A549 (cell line): ENCODE results near the gene SHC4. TPM values are rescaled to one million over a fixed set of nuclear protein-coding genes. Genes with fewer than 3 reads are reported as not detected.

Source experiments
- ATAC-seq, 2 experiments: fragments of 200-7000 bp in 1 of 2; fragments of >200 bp in 1 of 2; cut with Nextera tagmentation in 1 of 2; cut with Tn5 transposase in 1 of 2; 3 replicates each; pipeline versions ENCODE4 v1.8.0 to v1.9.1; 2018 to 2020; ENCODE audit warnings: mild to moderate bottlenecking in 1 of 2, moderate library complexity in 1 of 2
- CTCF ChIA-PET: fragments of 300-600 bp; sonication (Branson Sonifier 250); formaldehyde crosslinking; extraction: SDS; loops from one replicate; lab custom pipeline; 2021; ENCODE audit warnings: antibody characterized with exemption, inconsistent platforms; lab: Yijun Ruan, JAX
- POLR2A ChIA-PET: fragments of 350-600 bp; formaldehyde crosslinking; extraction: SDS; loops from one replicate; lab custom pipeline; 2021; ENCODE audit warnings: antibody characterized with exemption, inconsistent platforms; lab: Yijun Ruan, JAX
- DNase-seq, 2 experiments: peaks; one replicate each; pipeline versions ENCODE4 v3.0.0 to v3.0.0-alpha.2; 2011 to 2016; ENCODE audit warnings: low read depth in 1 of 2, low spot score in 1 of 2
- FAIRE-seq: peaks from 2 replicates; lab custom pipeline; 2011; peaks lifted over from hg19 to GRCh38; lab: Jason Lieb, UNC
- H3K27ac ChIP-seq, 2 experiments: fragments of >200 bp; sonication (Bioruptor Twin); formaldehyde crosslinking; 3 replicates each; pipeline ENCODE4 v1.5.1; 2016 to 2017
- H3K4me1 ChIP-seq: fragments of >200 bp; sonication (Bioruptor Twin); formaldehyde crosslinking; 3 replicates; pipeline ENCODE4 v1.6.1; 2016
- H3K4me2 ChIP-seq: fragments of >200 bp; sonication (Bioruptor Twin); formaldehyde crosslinking; 3 replicates; pipeline ENCODE4 v1.6.1; 2016
- H3K4me3 ChIP-seq: fragments of >200 bp; sonication (Bioruptor Twin); formaldehyde crosslinking; 3 replicates; pipeline ENCODE4 v1.5.1; 2016
- H3K9me3 ChIP-seq: fragments of >200 bp; sonication (Bioruptor Twin); formaldehyde crosslinking; 3 replicates; pipeline ENCODE4 v1.6.1; 2016
- BCL3 ChIP-seq: fragments of >200 bp; sonication (Bioruptor Twin); formaldehyde crosslinking; IDR thresholded peaks from 3 replicates; pipeline ENCODE4 v1.6.1; 2016
- CHD4 ChIP-seq: fragments of 200-600 bp; sonication (generic); IDR thresholded peaks from 2 replicates; pipeline ENCODE4 v1.6.1; 2016; ENCODE audit warnings: antibody characterized with exemption, mild to moderate bottlenecking, borderline replicate concordance
- E2F6 ChIP-seq: IDR thresholded peaks from 2 replicates; pipeline ENCODE4 v1.6.1; 2012; ENCODE audit warnings: low read depth, borderline replicate concordance
- EHMT2 ChIP-seq: fragments of 200-600 bp; sonication (generic); IDR thresholded peaks from 2 replicates; pipeline ENCODE4 v1.6.1; 2016; ENCODE audit warnings: antibody characterized with exemption, low read depth, mild to moderate bottlenecking, moderate library complexity
- EP300 ChIP-seq, 2 experiments: fragments of >200 bp; sonication (Bioruptor Twin); formaldehyde crosslinking; IDR thresholded peaks; 2 replicates in 1 of 2; 3 replicates in 1 of 2; pipeline ENCODE4 v1.6.1; 2016 to 2017
- FOSB ChIP-seq: fragments of 250-450 bp; sonication (Bioruptor Pico); IDR thresholded peaks from 2 replicates; pipeline ENCODE4 v1.5.0; 2020; ENCODE audit warnings: mild to moderate bottlenecking, moderate library complexity
- FOSL2 ChIP-seq, 2 experiments: fragments of 450-650 bp in 1 of 2; fragments of >200 bp in 1 of 2; sonication (Bioruptor Twin) in 1 of 2; formaldehyde crosslinking; IDR thresholded peaks; 2 replicates each; pipeline versions ENCODE4 v1.5.0 to v1.6.1; 2016 to 2020; ENCODE audit warnings: mild to moderate bottlenecking in 1 of 2, moderate library complexity in 1 of 2
- FOXS1 ChIP-seq: fragments of 250-450 bp; sonication (Bioruptor Pico); IDR thresholded peaks from 2 replicates; pipeline ENCODE4 v1.5.0; 2020; ENCODE audit warnings: mild to moderate bottlenecking, moderate library complexity
- GATA3 ChIP-seq: IDR thresholded peaks from 2 replicates; pipeline ENCODE4 v1.6.1; 2012; ENCODE audit warnings: borderline replicate concordance
- HDAC2 ChIP-seq: fragments of 200-600 bp; sonication (generic); IDR thresholded peaks from 2 replicates; pipeline ENCODE4 v1.6.1; 2016
- HEYL ChIP-seq: fragments of 250-450 bp; sonication (Bioruptor Pico); IDR thresholded peaks from 2 replicates; pipeline ENCODE4 v1.8.0; 2021; ENCODE audit warnings: mild to moderate bottlenecking, moderate library complexity
- HOXB13 ChIP-seq: fragments of 250-450 bp; sonication (Bioruptor Pico); IDR thresholded peaks from 2 replicates; pipeline ENCODE4 v1.5.0; 2020; ENCODE audit warnings: low read depth, mild to moderate bottlenecking, moderate library complexity
- JUN ChIP-seq, 2 experiments: fragments of >200 bp; sonication (Bioruptor Twin); formaldehyde crosslinking; IDR thresholded peaks; 2 replicates in 1 of 2; 3 replicates in 1 of 2; pipeline ENCODE4 v1.6.1; 2016 to 2017
- JUNB ChIP-seq: fragments of >200 bp; sonication (Bioruptor Twin); formaldehyde crosslinking; IDR thresholded peaks from 2 replicates; pipeline ENCODE4 v1.6.1; 2016
- MAZ ChIP-seq: fragments of 150-350 bp; IDR thresholded peaks from 2 replicates; pipeline ENCODE4 v1.6.1; 2014; ENCODE audit warnings: antibody characterized with exemption, low read depth, low read length, borderline replicate concordance
- MYC ChIP-seq: IDR thresholded peaks from 2 replicates; pipeline ENCODE4 v1.6.1; 2012; ENCODE audit warnings: mild to moderate bottlenecking, inconsistent platforms, low read length, improper control_type of control experiment, borderline replicate concordance
- NR3C1 ChIP-seq: fragments of >200 bp; sonication (Bioruptor Twin); formaldehyde crosslinking; IDR thresholded peaks from 3 replicates; pipeline ENCODE4 v1.6.1; 2017
- POLR2A ChIP-seq: IDR thresholded peaks from 2 replicates; pipeline ENCODE4 v1.6.1; 2012; ENCODE audit warnings: mild to moderate bottlenecking, low read length
- TFCP2L1 ChIP-seq: fragments of 250-450 bp; sonication (Bioruptor Pico); IDR thresholded peaks from 2 replicates; pipeline ENCODE4 v1.5.0; 2021; ENCODE audit warnings: mild to moderate bottlenecking
- TP53 ChIP-seq: fragments of 250-450 bp; sonication (Bioruptor Pico); IDR thresholded peaks from 2 replicates; pipeline ENCODE4 v1.5.0; 2021; ENCODE audit warnings: mild to moderate bottlenecking, moderate library complexity
- USF2 ChIP-seq: fragments of 450-650 bp; IDR thresholded peaks from 2 replicates; pipeline ENCODE4 v1.6.1; 2014; ENCODE audit warnings: antibody characterized with exemption
- ZFP36 ChIP-seq: fragments of 450-650 bp; IDR thresholded peaks from 2 replicates; pipeline ENCODE4 v1.6.1; 2014; ENCODE audit warnings: borderline replicate concordance; ENCODE audit not compliant: partially characterized antibody
- ZSCAN20 ChIP-seq: fragments of 250-450 bp; sonication (Bioruptor Pico); IDR thresholded peaks from 2 replicates; pipeline ENCODE4 v1.8.0; 2022; ENCODE audit warnings: mild to moderate bottlenecking, moderate library complexity
- WGBS: methylation state at CpG from one replicate; pipeline ENCODE4 v1.1.6; 2017; ENCODE audit errors: missing lambda C conversion rate; 5-methylcytosine and 5-hydroxymethylcytosine counted together
- polyA plus RNA-seq, 4 experiments: library from polyadenylated mRNA; depleted of rRNA in 3 of 4; stranded (reverse); fragments of >200 nt; fragmentation: RNase III in 1 of 4; extraction: RNeasy Plus Mini Kit Qiagen cat#74134 plus additional on column Dnase treatment in 1 of 4; gene quantifications; 2 replicates in 3 of 4; 3 replicates in 1 of 4; pipeline ENCODE4 v1.2.3, GENCODE V29; 2011 to 2017
- TF ChIP-seq, protein P1 (sequence below): fragments of >200 bp; sonication (Bioruptor Twin); formaldehyde crosslinking; IDR thresholded peaks from 2 replicates; pipeline ENCODE4 v1.6.1; 2016

Gene SHC4
- polyA plus RNA-seq, 2 of the 4 experiments (the other 2 are of a cell fraction): 0.08 to 0.16 TPM

GRCh38 chr15:48941904-48942303 is 21.8 kb downstream of the SHC4 start:
- ATAC-seq (no peak), DNase-seq (no peak), FAIRE-seq (no peak)
- no peak overlapping the region for H3K27ac ChIP-seq
- ChIA-PET POLR2A (no interaction called here), CTCF (no interaction called here)
- H3K4me1 ChIP-seq: peaks cover 34% of the 10 kb centered on the region
- WGBS: 48% methylated on average over 5 of the region's 5 CpGs
- H3K4me2 ChIP-seq: no peak overlapping the region
- TF ChIP-seq EHMT2 (no peak), ZSCAN20 (no peak), FOSB (CRISPR knock-in tag) (no peak), NR3C1 (no peak), ZFP36 (no peak), TFCP2L1 (CRISPR knock-in tag) (no peak), BCL3 (no peak), FOXS1 (CRISPR knock-in tag) (no peak), EP300 (IDR thresholded peaks at IDR 0.05) (no peak), TP53 (CRISPR knock-in tag) (no peak), E2F6 (no peak), CHD4 (no peak), MYC (no peak), POLR2A (no peak), HDAC2 (no peak), JUN (IDR thresholded peaks at IDR 0.05) (no peak), USF2 (no peak), MAZ (no peak), HEYL (CRISPR knock-in tag) (no peak), HOXB13 (CRISPR knock-in tag) (no peak)
- no peaks in the 10 kb centered on the region for H3K9me3 ChIP-seq
- H3K4me3 ChIP-seq: no peak overlapping the region

- peak overlapping the region in 1 of 2 experiments; percentile 61; a peak in 2 of 6 replicates for H3K27ac ChIP-seq
- POLR2A ChIA-PET: no interaction called here
- DNase-seq: peak in 1 of 2 experiments; percentile 53
These were observed 23.2 kb downstream of the SHC4 start for GRCh38 chr15:48940508-48940907.

GRCh38 chr15:48939648-48940047 is 24.1 kb downstream of the SHC4 start:
- FAIRE-seq (no peak), ATAC-seq (peak; percentile 81 to 87), DNase-seq (peak; percentile 7 to 50)
- H3K27ac ChIP-seq: peak overlapping the region; percentile 48 to 61; a peak in 3 of 6 replicates
- H3K9me3 ChIP-seq: no peaks in the 10 kb centered on the region
- H3K4me2 ChIP-seq: peak overlapping the region; percentile 41; the same call in 2 of the 3 replicates
- TF ChIP-seq JUNB (0 out of 2 replicates have a peak, but pooled peaks have one; percentile 24), GATA3 (no peak), FOSL2 (IDR thresholded peaks at IDR 0.05) (0 out of 2 replicates have a peak, but pooled peaks have one; percentile 33), FOSL2 (CRISPR knock-in tag; IDR thresholded peaks at IDR 0.05) (0 out of 2 replicates have a peak, but pooled peaks have one; percentile 9)
- TF ChIP-seq, protein P1, sequence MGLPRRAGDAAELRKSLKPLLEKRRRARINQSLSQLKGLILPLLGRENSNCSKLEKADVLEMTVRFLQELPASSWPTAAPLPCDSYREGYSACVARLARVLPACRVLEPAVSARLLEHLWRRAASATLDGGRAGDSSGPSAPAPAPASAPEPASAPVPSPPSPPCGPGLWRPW: no peak
- ChIA-PET CTCF (interaction anchor here (0.8 to 1.0 kb wide), 2 partner anchors 25 to 26 kb away, joined by 3 read pairs; partner anchors contain the start of gene SHC4), POLR2A (interaction anchor here (0.9 kb wide), 1 partner anchor 62 kb away, joined by 4 read pairs; the partner anchor contains the start of gene EID1)
- H3K4me1 ChIP-seq: peaks cover 20% of the 10 kb centered on the region
- WGBS: 71% methylated on average over 4 of the region's 4 CpGs
- no peak overlapping the region for H3K4me3 ChIP-seq

More at GRCh38 chr15:48940508-48940907, 23.2 kb downstream of the SHC4 start:
- WGBS: 44% methylated on average over 6 of the region's 6 CpGs
- Histone ChIP-seq H3K4me1 (peaks cover 21% of the 10 kb centered on the region), H3K4me2 (peak overlapping the region; percentile 41), H3K9me3 (no peaks in the 10 kb centered on the region), H3K4me3 (no peak overlapping the region)
- no peak for TF ChIP-seq NR3C1
- no peak for TF ChIP-seq USF2
- TF ChIP-seq HOXB13 (CRISPR knock-in tag): no peak
- TF ChIP-seq ZFP36: no peak
- FAIRE-seq (no peak), ATAC-seq (peak; percentile 69 to 76; a peak in 5 of 6 replicates)
- CTCF ChIA-PET: no interaction called here
